Hepatocyte (in vitro differentiated cells): ENCODE measurements around the gene TPCN2. TPM values are rescaled to one million over a fixed set of nuclear protein-coding genes. Genes with fewer than 3 reads are reported as not detected.

Experiments
- DNase-seq: peaks from one replicate; pipeline ENCODE4 v3.0.0-alpha.2; 2016; ENCODE audit warnings: low spot score
- H2AFZ ChIP-seq: fragments of 200-600 bp; sonication (generic); 2 replicates; pipeline ENCODE4 v1.6.0; 2016; ENCODE audit warnings: antibody characterized with exemption, mild to moderate bottlenecking
- H3K27ac ChIP-seq: fragments of 200-600 bp; sonication (generic); 2 replicates; pipeline ENCODE4 v1.5.1; 2016; ENCODE audit warnings: mild to moderate bottlenecking
- H3K27me3 ChIP-seq: fragments of 200-600 bp; sonication (generic); 2 replicates; pipeline ENCODE4 v1.6.1; 2016
- H3K36me3 ChIP-seq: fragments of 200-600 bp; sonication (generic); replicated peaks from 2 replicates; pipeline ENCODE4 v1.5.1; 2016; ENCODE audit warnings: low read depth; ENCODE audit not compliant: insufficient read depth
- H3K4me1 ChIP-seq: fragments of 200-600 bp; sonication (generic); 2 replicates; pipeline ENCODE4 v1.5.1; 2016; ENCODE audit warnings: mild to moderate bottlenecking, moderate library complexity; ENCODE audit not compliant: insufficient read depth
- H3K4me2 ChIP-seq: fragments of 200-600 bp; sonication (generic); 2 replicates; pipeline ENCODE4 v1.6.0; 2016
- H3K4me3 ChIP-seq: fragments of 200-600 bp; sonication (generic); 2 replicates; pipeline ENCODE4 v1.5.1; 2016; ENCODE audit warnings: mild to moderate bottlenecking
- H3K79me2 ChIP-seq: fragments of 200-600 bp; sonication (generic); 2 replicates; pipeline ENCODE4 v1.6.0; 2017; ENCODE audit warnings: mild to moderate bottlenecking
- H3K9me2 ChIP-seq: fragments of 200-600 bp; sonication (generic); replicated peaks from 2 replicates; pipeline ENCODE4 v1.6.0; 2017; ENCODE audit warnings: mild to moderate bottlenecking; ENCODE audit not compliant: insufficient read depth
- H3K9me3 ChIP-seq: fragments of 200-600 bp; sonication (generic); 2 replicates; pipeline ENCODE4 v1.5.1; 2016; ENCODE audit warnings: low read depth, mild to moderate bottlenecking
- H4K20me1 ChIP-seq: fragments of 200-600 bp; sonication (generic); 2 replicates; pipeline ENCODE4 v1.6.0; 2016; ENCODE audit warnings: mild to moderate bottlenecking; ENCODE audit not compliant: insufficient read depth, poor library complexity, severe bottlenecking
- CTCF ChIP-seq: fragments of 200-600 bp; sonication (generic); IDR thresholded peaks from 2 replicates; pipeline ENCODE4 v1.5.1; 2016; ENCODE audit warnings: antibody characterized with exemption, mild to moderate bottlenecking; ENCODE audit not compliant: poor library complexity
- EZH2 ChIP-seq: fragments of 200-600 bp; sonication (generic); IDR thresholded peaks from 2 replicates; pipeline ENCODE4 v1.6.1; 2016; ENCODE audit warnings: antibody characterized with exemption, mild to moderate bottlenecking, borderline replicate concordance
- EZH2phosphoT487 ChIP-seq: fragments of 200-600 bp; sonication (generic); IDR thresholded peaks from one replicate; pipeline ENCODE4 v1.6.1; 2018; ENCODE audit warnings: antibody characterized with exemption, mild to moderate bottlenecking, low read depth, moderate library complexity; ENCODE audit not compliant: unreplicated experiment, severe bottlenecking
- WGBS: methylation state at CpG from one replicate; pipeline ENCODE4 v1.1.6; 2016; ENCODE audit warnings: low lambda C conversion rate; ENCODE audit errors: missing lambda C conversion rate; 5-methylcytosine and 5-hydroxymethylcytosine counted together
- polyA plus RNA-seq: library from polyadenylated mRNA; unstranded; fragments of >200 nt; fragmentation: Nextera tagmentation; extraction: Ambion mirVana; gene quantifications from 2 replicates; pipeline ENCODE4 v1.2.1, GENCODE V29; 2016
- total RNA-seq: library from RNA; depleted of rRNA; stranded (reverse); fragments of >200 nt; gene quantifications from 2 replicates; pipeline ENCODE4 v1.2.3, GENCODE V29; 2014

Gene TPCN2
- total and polyA plus RNA-seq, 2 experiments from 2014 or later, result 16.6 to 21.3 TPM

GRCh38 chr11:69087133-69087524, 38.4 kb downstream of the TPCN2 start:
- Histone ChIP-seq H3K4me1 (no peaks in the 10 kb centered on the region), H3K9me2 (no peaks in the 10 kb centered on the region), H4K20me1 (no peaks in the 10 kb centered on the region), H3K4me3 (no peak overlapping the region), H3K79me2 (no peaks in the 10 kb centered on the region), H3K9me3 (no peaks in the 10 kb centered on the region), H3K27me3 (no peaks in the 10 kb centered on the region), H3K36me3 (no peaks in the 10 kb centered on the region), H3K4me2 (no peak overlapping the region), H3K27ac (no peak overlapping the region), H2AFZ (no peak overlapping the region)
- 98% methylated on average over 7 of the region's 11 CpGs for WGBS
- TF ChIP-seq CTCF, result no peak
- TF ChIP-seq EZH2, result no peak
- TF ChIP-seq EZH2phosphoT487, result no peak
- no peak for DNase-seq

GRCh38 chr11:69087811-69088210, 39.1 kb downstream of the TPCN2 start:
- H3K79me2 ChIP-seq, result no peaks in the 10 kb centered on the region
- no peaks in the 10 kb centered on the region for H3K9me2 ChIP-seq
- no peak overlapping the region for H2AFZ ChIP-seq
- no peak for DNase-seq
- no peak overlapping the region for H3K4me3 ChIP-seq
- no peaks in the 10 kb centered on the region for H3K4me1 ChIP-seq
- H3K4me2 ChIP-seq, result no peak overlapping the region
- H3K36me3 ChIP-seq, result no peaks in the 10 kb centered on the region
- TF ChIP-seq EZH2phosphoT487, result no peak
- 96% methylated on average over 14 of the region's 14 CpGs for WGBS
- H3K27ac ChIP-seq, result no peak overlapping the region
- no peaks in the 10 kb centered on the region for H4K20me1 ChIP-seq
- H3K9me3 ChIP-seq, result no peaks in the 10 kb centered on the region
- H3K27me3 ChIP-seq, result no peaks in the 10 kb centered on the region

GRCh38 chr11:69088676-69089146, 40.0 kb downstream of the TPCN2 start:
- Histone ChIP-seq H3K9me2 (no peaks in the 10 kb centered on the region), H3K4me1 (no peaks in the 10 kb centered on the region), H3K27ac (no peak overlapping the region), H3K9me3 (no peaks in the 10 kb centered on the region), H3K27me3 (no peaks in the 10 kb centered on the region), H3K36me3 (no peaks in the 10 kb centered on the region), H3K4me3 (no peak overlapping the region), H3K4me2 (no peak overlapping the region), H4K20me1 (no peaks in the 10 kb centered on the region), H2AFZ (no peak overlapping the region), H3K79me2 (no peaks in the 10 kb centered on the region)
- peak; percentile 89 for DNase-seq
- WGBS, result 48% methylated on average over 10 of the region's 11 CpGs
- TF ChIP-seq CTCF, result peak; percentile 75
- no peak for TF ChIP-seq EZH2phosphoT487

GRCh38 chr11:69089258-69089657, 40.5 kb downstream of the TPCN2 start:
- H3K27me3 ChIP-seq, result no peaks in the 10 kb centered on the region
- H3K4me2 ChIP-seq, result no peak overlapping the region
- no peaks in the 10 kb centered on the region for H3K9me2 ChIP-seq
- no peak overlapping the region for H3K27ac ChIP-seq
- no peak overlapping the region for H3K4me3 ChIP-seq
- DNase-seq, result no peak
- H3K4me1 ChIP-seq, result no peaks in the 10 kb centered on the region
- H3K36me3 ChIP-seq, result no peaks in the 10 kb centered on the region
- no peaks in the 10 kb centered on the region for H4K20me1 ChIP-seq
- no peaks in the 10 kb centered on the region for H3K9me3 ChIP-seq
- 66% methylated on average over 15 of the region's 15 CpGs for WGBS
- TF ChIP-seq EZH2, result no peak
- TF ChIP-seq EZH2phosphoT487, result no peak
- TF ChIP-seq CTCF, result no peak
- H3K79me2 ChIP-seq, result no peaks in the 10 kb centered on the region
- H2AFZ ChIP-seq, result no peak overlapping the region
